Measurements from ENCODE around the gene ZNF487. TPM values are rescaled to one million over a fixed set of nuclear protein-coding genes. Genes with fewer than 3 reads are reported as not detected.

ZNF487 gene
- polyA plus RNA-seq, 1 donor from 2014 or later, result 11.8 TPM

- Histone ChIP-seq H3K27ac (ENCODE audit: low read length) (peak overlapping the region; percentile 71), H3K36me3 (ENCODE audit: insufficient read depth, low read length) (no peaks in the 10 kb centered on the region), H3K9me2 (ENCODE audit: insufficient read depth, low read length) (no peaks in the 10 kb centered on the region), H3K4me3 (ENCODE audit: low read length) (peak overlapping the region; percentile 81), H4K20me1 (ENCODE audit: insufficient read depth) (no peaks in the 10 kb centered on the region), H3K4me2 (ENCODE audit: low read length) (peak overlapping the region; percentile 15), H3K27me3 (ENCODE audit: insufficient read depth, low read depth, low read length) (peaks cover 5% of the 10 kb centered on the region), H2AFZ (ENCODE audit: low read depth, low read length) (peak overlapping the region; percentile 14), H3K79me2 (replicated peaks; ENCODE audit: insufficient read depth, low read length) (peaks cover 39% of the 10 kb centered on the region), H3K9me3 (ENCODE audit: low read length) (no peaks in the 10 kb centered on the region), H3F3A (ENCODE audit: insufficient read depth, low read length, poor library complexity, severe bottlenecking) (no peaks in the 10 kb centered on the region), H3K9ac (ENCODE audit: low read length) (peak overlapping the region; percentile 72)
- TF ChIP-seq MXI1 (conservative IDR thresholded peaks at IDR 0.05; ENCODE audit: poor library complexity, severe bottlenecking) (no peak), SMC3 (conservative IDR thresholded peaks at IDR 0.05; ENCODE audit: poor library complexity) (no peak), RAD21 (conservative IDR thresholded peaks at IDR 0.05) (peak; percentile 10), EZH2 (IDR thresholded peaks at IDR 0.05; ENCODE audit: borderline replicate concordance, insufficient read depth, low read length, poor library complexity, severe bottlenecking) (no peak), EP300 (conservative IDR thresholded peaks at IDR 0.05; ENCODE audit: poor library complexity, severe bottlenecking) (no peak), CTCF (IDR thresholded peaks at IDR 0.05; ENCODE audit: poor library complexity, severe bottlenecking) (no peak), REST (IDR thresholded peaks at IDR 0.05; ENCODE audit: borderline replicate concordance) (no peak)
These were observed 29.7 kb upstream of the ZNF487 start for GRCh38 chr10:43407148-43407575.

- Histone ChIP-seq H3K4me3 (ENCODE audit: low read length) (peak overlapping the region; percentile 81), H3K27me3 (ENCODE audit: insufficient read depth, low read depth, low read length) (peaks cover 5% of the 10 kb centered on the region), H4K20me1 (ENCODE audit: insufficient read depth) (no peaks in the 10 kb centered on the region), H3K4me2 (ENCODE audit: low read length) (peak overlapping the region; percentile 15), H3F3A (ENCODE audit: insufficient read depth, low read length, poor library complexity, severe bottlenecking) (no peaks in the 10 kb centered on the region), H2AFZ (ENCODE audit: low read depth, low read length) (peak overlapping the region; percentile 14), H3K9me2 (ENCODE audit: insufficient read depth, low read length) (no peaks in the 10 kb centered on the region), H3K36me3 (ENCODE audit: insufficient read depth, low read length) (no peaks in the 10 kb centered on the region), H3K9ac (ENCODE audit: low read length) (peak overlapping the region; percentile 72), H3K9me3 (ENCODE audit: low read length) (no peaks in the 10 kb centered on the region), H3K79me2 (replicated peaks; ENCODE audit: insufficient read depth, low read length) (peaks cover 33% of the 10 kb centered on the region), H3K27ac (ENCODE audit: low read length) (peak overlapping the region; percentile 71)
- TF ChIP-seq MXI1 (conservative IDR thresholded peaks at IDR 0.05; ENCODE audit: poor library complexity, severe bottlenecking) (peak; percentile 83), CTCF (IDR thresholded peaks at IDR 0.05; ENCODE audit: poor library complexity, severe bottlenecking) (peak; percentile 14), RAD21 (conservative IDR thresholded peaks at IDR 0.05) (no peak), POLR2AphosphoS5 (IDR thresholded peaks at IDR 0.05) (no peak), TAF1 (IDR thresholded peaks at IDR 0.05; ENCODE audit: low read depth) (peak; percentile 40), REST (IDR thresholded peaks at IDR 0.05; ENCODE audit: borderline replicate concordance) (no peak)
These were observed 29.2 kb upstream of the ZNF487 start for GRCh38 chr10:43407576-43408330.

Data from neural cell (in vitro differentiated cells).